Head of caudate nucleus (tissue), 42 donors: Measurements from ENCODE around the gene ZFHX3.

ENCODE experiments used
- DNase-seq, 42 donors: peaks; one replicate each; pipeline versions ENCODE4 v3.0.0 to v3.0.0-alpha.2; 2020 to 2021; ENCODE audit warnings: mixed read lengths in 7 of 42
- intact Hi-C: fragments of 100-400 bp; cut with DNase I; formaldehyde crosslinking; loops from one replicate; pipeline ENCODE4 v1.15.0; 2022

The ZFHX3 gene

DNA sequence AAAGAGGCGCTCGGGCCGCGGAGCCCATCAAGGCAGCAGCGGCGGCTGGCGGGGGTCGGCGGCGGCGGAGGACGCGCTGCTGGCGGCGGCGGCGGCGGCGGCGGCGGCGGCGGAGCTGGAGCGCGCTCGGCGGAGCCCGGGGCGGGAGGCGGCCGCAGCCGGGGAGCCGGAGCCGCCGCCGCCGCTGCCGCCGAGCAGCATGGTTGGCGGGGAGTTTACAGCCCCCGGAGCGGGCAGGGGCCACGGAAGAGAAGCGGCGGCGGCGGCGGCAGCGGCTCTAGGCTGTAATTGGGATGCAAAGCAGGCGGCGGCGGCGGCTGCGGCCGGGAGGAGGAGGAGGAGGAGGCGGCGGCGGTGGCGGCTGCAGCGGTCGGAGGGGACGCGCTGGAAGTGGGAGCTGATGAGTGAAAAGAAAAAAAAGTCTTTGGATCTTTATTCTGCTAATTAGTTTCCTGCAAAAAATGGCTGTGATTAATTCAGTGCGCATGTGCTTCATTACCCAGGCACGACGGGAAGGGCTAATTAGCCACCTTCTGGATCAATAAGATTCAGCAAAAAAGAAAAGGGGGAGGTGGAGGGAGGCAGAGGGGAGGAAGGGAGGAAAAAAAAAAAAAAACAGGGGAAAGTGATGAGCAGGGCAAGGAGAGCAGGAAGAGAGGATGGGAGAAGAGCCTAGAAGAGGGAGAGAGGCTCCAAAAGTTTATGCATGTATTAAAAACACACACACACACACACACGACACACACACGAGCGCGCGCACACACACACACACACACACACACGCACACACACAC lies 10.9 kb upstream of the ZFHX3 start:
- intact Hi-C loops: loop anchor here (10.0 kb wide), 1 partner anchor 224 kb away; no protein-coding TSS in a partner anchor
- DNase-seq: peak in 26 of 42 donors; percentile 37 to 75 (median 56)

DNA sequence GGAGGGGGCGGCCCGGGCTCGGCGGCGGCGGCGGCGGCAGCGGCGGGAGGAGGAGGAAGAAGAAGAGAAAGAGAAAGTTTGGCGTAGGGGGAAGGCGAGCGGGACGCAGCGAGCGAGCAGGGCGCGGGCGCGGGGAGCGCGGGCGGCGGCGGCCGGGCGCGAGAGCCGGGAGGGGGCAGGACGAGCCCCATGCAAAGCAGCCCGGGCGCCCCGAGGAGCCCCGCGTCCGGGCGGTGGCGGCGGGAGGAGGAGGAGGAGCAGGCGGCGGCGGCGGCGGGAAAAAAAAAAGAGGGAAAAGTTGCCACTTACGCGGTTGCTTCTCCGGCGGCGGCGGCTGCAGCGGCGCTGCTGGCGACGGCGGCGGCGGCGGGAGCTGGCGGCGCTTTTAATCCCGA lies 10.3 kb upstream of the ZFHX3 start:
- intact Hi-C loops: loop anchor here (10.0 kb wide), 1 partner anchor 223 kb away; no protein-coding TSS in a partner anchor
- DNase-seq: peak in 24 of 42 donors; percentile 24 to 78 (median 56)

DNA sequence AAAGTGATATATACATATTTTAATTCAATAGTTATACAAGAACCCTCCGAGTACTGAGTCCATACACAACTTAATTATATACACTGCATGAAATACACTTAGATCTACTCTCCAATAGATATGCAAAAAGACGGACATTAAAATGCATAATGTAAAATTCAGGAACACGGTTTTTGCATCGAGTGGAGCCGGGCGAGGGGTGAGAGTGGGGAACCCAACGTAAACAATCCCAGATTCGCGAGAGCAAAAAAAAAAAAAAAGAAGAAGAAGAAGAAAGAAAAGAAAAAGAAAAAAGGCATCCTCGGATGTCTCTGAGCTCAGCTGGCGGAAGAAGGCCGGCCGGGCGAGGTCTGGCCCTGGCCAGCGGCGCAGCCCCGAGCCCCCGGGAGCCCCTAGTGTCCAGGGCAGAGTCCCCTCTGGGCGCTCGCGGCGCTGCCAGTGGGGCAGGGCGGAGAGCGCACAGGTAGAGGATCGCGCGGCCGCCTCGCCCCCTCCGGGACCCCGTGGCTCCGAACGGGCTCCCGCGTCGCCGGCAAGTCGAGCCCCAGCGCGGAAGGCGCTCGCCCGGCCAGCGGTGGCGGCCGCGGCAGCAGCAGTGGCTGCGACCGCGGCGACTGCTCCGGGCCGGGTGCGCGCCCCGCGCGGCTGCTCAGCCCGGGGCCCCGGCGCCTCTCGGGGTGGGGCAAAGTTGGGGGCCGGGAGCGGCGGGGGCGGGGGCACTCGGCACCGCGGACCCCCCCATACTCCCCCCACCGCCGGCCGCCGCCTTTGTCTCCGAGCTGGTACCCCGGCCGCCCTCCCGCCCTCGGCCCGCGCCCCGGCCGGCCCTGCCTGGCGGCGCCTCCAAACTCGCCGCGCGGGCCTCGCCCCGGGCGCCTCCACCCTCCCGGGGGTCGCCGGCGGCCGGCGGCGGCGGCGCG lies 9.6 kb upstream of the ZFHX3 start:
- DNase-seq: peak in 8 of 42 donors; percentile 21 to 68 (median 54)
- intact Hi-C loops: loop anchor here (10.0 kb wide), 1 partner anchor 223 kb away; no protein-coding TSS in a partner anchor

DNA sequence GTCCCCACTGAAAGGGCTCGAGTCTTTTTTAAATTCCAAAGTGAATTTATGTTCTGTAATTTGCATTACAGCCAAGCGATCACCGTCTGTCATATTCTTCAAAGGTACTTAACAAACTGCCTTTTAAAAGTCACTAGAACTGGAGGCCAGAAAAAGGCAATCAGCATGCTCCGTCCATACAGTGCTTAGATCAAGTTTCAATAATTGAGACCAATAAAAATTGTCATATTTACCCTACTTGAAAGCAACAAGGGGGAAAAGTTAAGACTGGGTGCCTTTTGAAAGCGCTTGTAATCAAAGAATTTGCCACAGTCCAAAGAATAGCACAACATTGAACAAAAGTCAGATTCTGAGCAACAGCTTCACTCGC lies 9.0 kb upstream of the ZFHX3 start:
- DNase-seq: no peak
- intact Hi-C loops: loop anchor here (10.0 kb wide), 1 partner anchor 222 kb away; no protein-coding TSS in a partner anchor

DNA sequence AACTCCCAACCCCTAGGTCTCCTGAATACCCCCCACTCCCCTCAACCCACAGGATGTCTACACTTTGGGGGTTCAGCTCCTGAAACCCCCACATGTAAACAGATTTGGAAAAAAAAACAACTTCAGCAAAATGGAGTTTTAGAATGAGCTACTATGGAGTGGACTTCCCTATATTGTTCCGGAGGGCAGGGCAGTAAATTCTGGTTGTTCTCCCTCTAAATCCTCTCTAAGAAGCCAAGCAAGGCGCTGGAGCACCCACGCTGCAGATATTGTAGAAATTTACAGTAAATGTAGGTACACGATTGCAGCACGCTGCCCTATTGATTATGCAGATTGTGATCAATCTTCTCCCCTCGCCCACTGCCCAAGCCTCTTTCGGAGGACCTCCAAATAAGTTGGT lies 8.5 kb upstream of the ZFHX3 start:
- intact Hi-C loops: loop anchor here (10.0 kb wide), 1 partner anchor 222 kb away; no protein-coding TSS in a partner anchor
- peak in 1 of 42 donors; percentile 42 for DNase-seq

DNA sequence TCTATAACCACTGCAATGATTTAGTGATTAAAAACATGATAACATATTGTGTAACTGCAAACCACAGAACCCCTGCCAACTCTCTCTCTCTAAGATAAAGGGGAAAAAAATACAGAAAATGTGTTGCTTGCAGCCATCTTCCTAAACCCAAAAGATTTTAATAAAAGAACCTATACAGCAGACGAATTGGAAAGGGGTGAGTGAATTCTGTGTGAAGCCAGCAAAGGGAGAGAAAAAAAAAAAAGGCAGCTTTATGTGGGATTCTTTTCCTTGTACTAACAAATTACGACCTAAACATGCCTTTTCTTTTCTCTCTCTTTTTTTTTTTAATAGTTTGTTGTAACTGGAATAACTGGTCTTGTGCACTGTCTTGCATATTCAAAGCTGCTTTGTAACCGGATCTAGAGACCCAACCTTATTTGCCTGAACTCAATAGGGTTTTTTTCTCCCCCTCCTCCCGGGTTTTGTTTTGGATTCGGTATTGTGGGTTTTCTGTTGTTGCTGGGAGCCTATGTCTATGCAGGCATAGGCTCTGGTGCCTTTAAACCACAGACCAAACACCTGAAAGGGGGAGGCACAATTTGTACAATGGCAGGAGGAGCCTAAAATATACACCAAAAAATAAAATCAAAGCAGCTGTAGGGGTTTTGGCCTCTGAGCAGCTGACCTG lies 7.0 kb upstream of the ZFHX3 start:
- no peak for DNase-seq
- intact Hi-C loops: loop anchor here (10.0 kb wide), 1 partner anchor 220 kb away; no protein-coding TSS in a partner anchor

DNA sequence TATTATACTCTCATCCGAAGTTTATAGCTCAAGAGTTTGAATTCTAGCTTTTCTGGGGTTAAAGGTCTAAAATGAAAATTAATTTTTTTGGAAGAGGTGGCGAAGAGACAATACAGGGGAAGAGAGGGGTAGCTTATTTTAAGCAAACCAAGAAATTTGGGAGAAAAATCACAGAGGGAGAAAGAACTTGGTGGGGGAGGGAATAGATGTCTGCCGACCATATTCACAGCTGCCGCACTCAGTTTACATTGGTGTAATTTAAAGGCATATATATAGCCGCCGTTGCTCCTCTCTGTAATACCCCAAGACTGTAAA lies 6.5 kb upstream of the ZFHX3 start:
- DNase-seq: no peak
- intact Hi-C loops: loop anchor here (10.0 kb wide), 1 partner anchor 220 kb away; no protein-coding TSS in a partner anchor

DNA sequence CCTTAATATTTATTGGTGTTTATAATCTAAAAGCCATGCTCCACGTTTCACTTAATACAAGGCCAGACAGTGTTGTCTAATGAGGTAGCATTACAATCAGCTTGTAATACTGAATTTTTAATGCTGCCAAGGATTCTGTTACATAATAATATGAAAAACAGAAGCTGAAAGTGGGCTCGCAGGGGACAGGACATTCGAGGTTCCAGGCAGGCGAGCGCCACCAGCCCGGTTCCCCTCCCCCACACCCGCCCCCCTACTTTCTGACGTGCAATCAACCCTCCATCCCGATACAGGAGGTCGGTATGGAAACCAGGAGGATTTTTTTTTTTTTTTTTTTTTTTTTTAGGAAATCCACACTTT lies 6.2 kb upstream of the ZFHX3 start:
- peak in 2 of 42 donors; percentile 32 to 49 for DNase-seq
- intact Hi-C loops: loop anchor here (10.0 kb wide), 1 partner anchor 219 kb away; no protein-coding TSS in a partner anchor

DNA sequence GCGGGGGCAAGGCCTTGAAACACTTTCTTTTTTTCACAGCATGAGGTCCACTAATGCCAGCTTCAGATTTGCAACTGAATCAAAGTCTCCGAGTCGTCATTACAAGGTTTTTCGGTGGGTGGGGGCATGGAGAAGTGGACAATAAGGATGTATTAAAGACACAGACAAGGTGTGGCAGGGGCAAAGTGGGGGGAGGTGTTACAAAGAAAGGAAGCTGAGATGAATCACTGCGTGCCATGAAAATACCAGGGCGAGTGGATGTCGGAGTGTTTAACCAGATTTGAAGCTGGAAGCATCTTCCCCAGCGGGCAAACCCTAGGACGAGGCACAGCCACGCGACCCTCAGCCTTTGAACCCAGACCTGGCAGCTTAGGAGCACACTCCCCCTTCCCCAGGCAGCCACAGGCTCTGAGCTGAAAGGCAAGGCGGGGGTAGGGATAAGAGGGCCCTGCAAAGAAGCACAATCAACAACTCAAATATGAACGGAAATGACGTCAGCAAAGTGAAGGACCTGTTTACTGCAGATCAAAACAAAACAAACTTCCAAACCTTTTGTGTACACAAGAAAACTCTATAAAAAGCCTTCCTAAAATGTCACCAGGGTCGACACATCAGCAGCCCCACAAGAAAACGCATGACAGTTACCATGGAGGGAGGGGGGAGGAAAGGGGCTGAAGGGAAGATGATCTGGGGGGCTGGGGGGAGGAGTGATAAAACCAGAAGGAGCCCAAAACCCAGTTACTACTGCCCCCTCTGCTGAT lies 5.6 kb upstream of the ZFHX3 start:
- peak in 2 of 42 donors; percentile 25 to 42 for DNase-seq

DNA sequence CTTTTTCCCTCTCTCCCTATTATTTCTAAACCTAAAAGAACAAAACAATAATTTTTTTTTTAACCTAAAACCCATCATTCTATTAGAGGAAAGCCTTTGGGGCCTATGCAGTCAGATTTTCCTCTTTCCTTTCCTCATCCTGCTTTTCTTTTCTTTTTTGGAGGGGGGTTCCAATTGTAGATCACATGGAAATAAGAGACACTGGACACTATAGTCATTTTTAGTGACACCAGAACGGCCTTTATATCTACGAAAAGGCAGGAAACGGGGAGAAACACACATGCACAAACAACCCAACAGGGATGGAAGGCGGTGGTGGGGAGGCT lies 5.1 kb upstream of the ZFHX3 start:
- intact Hi-C loops: loop anchor here (10.0 kb wide), 1 partner anchor 218 kb away; no protein-coding TSS in a partner anchor
- no peak for DNase-seq

More for the DNA sequence above, 5.6 kb upstream of the ZFHX3 start:
- intact Hi-C loops: loop anchor here (10.0 kb wide), 1 partner anchor 219 kb away; no protein-coding TSS in a partner anchor

DNA sequence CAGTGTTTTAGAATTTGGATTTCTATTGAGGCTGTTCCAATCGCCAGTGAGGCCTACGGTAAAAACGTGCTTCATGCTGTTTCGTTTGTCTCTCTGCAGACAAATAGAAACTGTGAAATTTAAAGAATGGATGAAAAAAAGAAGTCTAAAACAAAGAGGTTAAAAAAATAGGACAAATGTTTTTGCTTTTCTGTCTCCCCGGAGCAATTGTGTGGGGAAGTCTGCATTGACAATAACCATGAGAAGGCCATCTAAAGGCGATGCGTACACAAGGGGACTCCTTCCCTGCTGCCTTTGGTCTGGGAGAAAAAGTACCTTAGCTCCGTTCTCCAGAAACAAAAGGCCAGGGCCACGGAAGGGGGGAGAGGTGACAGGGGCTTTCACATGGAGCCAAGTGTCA lies 4.6 kb upstream of the ZFHX3 start:
- peak in 2 of 42 donors; percentile 26 to 43 for DNase-seq
- intact Hi-C loops: loop anchor here (10.0 kb wide), 1 partner anchor 218 kb away; no protein-coding TSS in a partner anchor

DNA sequence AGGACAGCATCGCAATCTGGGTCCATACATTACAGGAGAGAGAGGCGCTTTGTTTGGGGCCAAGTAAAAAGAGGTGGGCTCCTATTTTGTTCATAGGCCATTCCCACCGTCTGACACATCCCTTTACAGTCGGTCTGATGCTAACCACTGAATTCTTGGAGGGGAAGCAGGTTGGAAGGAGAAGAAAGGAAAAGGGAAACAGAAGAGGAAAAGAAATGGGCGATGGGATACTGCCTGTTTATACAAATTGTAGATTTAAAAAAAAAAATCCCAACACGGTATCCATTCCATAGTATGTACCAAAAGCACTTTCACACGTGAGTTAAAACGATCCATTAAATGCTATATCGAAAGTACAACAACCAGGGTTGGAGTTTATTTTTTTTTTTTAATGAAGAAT lies 4.0 kb upstream of the ZFHX3 start:
- peak in 1 of 42 donors; percentile 7 for DNase-seq

DNA sequence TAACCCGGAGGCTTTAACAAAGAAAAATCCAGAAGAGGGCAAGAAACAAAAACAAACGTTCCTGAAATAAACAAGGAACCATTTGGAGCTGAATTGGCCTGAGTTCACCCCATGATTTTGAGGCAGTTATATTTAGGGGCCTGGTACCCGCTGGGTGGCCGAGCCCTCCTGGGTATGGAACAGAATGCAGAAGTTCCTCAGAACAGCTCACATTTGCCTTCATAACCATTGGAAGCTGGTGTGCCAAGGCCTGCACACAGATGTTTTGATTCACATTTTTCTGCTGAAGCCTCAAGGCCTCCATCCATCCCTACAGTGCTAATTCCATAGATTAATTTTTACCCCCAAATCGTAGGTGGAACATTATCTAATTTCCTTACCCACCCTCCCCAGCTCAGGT lies 3.3 kb upstream of the ZFHX3 start:
- intact Hi-C loops: loop anchor here (10.0 kb wide), 1 partner anchor 216 kb away; no protein-coding TSS in a partner anchor
- DNase-seq: peak in 2 of 42 donors; percentile 24 to 39

More for the DNA sequence above, 4.0 kb upstream of the ZFHX3 start:
- intact Hi-C loops: loop anchor here (10.0 kb wide), 1 partner anchor 217 kb away; no protein-coding TSS in a partner anchor

DNA sequence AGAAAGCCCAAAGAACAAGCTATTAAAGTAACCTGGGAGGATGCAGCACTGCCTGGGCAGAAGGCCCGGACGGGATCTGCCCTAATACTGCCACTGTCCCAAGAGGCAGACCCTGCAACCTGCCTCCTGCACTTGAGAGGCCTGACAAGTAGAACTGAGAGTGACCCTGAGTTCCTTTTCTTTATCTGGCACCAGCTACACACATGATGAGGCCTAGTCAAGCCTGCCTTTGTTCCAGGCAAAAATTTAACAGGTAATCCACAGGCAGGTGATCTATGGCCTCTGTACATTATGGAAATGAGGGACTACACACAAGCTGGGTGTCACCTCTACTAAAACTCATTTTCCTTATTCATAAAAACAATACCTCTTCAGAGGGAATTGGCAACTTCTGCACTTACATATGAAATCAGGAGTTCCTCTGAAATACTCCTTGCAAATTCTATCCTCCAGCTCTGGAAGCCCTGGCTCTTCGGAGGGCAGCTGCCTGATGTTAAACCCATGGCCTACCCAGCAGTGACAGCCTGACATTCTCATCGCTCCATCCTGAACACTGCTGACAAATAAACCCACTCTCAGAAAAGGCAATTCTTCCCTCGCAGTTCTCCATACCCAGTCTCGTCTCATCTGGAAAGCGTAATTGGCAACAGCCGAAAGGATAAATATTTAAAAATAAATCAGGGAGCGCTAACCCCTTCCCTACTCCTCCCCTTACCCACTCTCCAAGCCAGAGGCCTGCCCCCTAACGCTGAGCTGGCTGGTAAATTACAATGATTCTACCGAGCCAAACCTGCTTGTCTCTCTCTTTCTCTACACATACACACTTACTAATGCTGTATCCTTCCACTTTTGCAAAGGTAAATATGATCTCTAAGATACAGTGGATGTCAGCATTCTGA lies 2.5 kb upstream of the ZFHX3 start:
- intact Hi-C loops: loop anchor here (10.0 kb wide), 1 partner anchor 216 kb away; no protein-coding TSS in a partner anchor
- DNase-seq: no peak

DNA sequence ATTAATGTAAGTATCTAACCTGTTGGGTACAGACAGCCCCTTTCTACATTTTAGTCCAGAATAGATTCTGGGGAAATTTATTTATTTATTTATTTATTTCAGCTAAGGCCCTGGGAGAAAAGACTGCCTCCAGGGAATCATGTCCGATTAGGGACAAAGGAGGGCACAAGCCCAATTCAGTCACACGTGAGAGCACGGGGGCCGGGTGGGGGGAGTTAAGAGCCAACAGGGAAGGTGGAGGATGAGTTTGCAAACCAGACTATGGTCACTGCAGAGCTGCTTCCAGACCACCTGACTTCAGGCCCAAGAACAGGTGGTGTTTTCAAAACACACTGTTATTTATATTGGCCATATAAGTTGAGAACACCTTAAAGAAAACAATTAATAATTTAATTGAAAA lies 1.6 kb upstream of the ZFHX3 start:
- no peak for DNase-seq
- intact Hi-C loops: no loop called here

DNA sequence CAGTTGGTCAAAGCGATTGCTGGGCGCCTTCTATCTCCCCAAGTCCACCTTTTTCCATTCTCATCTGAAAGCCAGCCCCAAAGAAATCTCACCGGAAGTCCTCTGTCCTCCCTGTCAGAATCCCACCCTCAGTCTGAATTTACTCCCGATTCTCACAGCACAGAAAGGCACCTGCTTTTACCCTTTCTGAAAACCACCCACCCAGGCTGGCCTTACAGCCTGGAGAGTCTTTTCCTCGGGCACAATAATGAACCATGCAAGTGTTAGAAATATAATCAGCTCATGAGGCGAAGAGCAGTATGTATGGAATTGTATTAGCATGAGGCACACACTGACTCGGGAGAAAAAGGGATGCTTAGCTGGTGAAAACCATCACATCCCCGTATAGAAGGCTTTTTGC lies 1.2 kb upstream of the ZFHX3 start:
- intact Hi-C loops: no loop called here
- DNase-seq: no peak
